Forelimb muscle (tissue), 1 donor: Measurements from ENCODE around the gene GLIS2. TPM values are rescaled to one million over a fixed set of nuclear protein-coding genes. Genes with fewer than 3 reads are reported as not detected.

Experiments
- DNase-seq: peaks from one replicate; pipeline ENCODE4 v3.0.0-alpha.2; 2013; ENCODE audit warnings: low read depth
- polyA plus RNA-seq: library from polyadenylated mRNA; unstranded; fragments of 120-200 nt; gene quantifications from one replicate; pipeline ENCODE4 v1.2.1, GENCODE V29; 2013; ENCODE audit not compliant: insufficient read length

GLIS2 gene
- polyA plus RNA-seq, 1 donor = 22.9 TPM

- DNase-seq = no peak
Observed at GRCh38 chr16:4369007-4369733, 53.3 kb downstream of the GLIS2 start.

DNA sequence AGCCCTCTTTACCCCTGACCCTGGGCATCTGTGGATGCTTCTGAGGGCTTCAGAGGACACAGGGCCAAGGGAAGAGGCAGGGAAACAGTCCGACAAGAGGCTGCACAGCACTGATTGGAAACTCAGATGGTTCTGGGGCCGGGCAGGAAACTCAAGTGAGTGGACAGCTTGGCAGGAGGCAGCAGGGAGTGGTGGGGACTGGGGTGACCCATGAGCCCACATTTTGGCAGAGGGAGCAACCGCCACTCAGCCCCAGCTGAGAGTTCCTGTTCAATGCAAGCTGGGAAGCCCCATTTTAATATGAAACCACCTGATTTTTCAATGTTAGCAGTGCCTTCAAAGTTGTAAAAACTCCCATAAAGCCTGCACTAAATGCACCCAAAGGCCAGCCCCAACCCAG lies 54.3 kb downstream of the GLIS2 start:
- no peak for DNase-seq

DNA sequence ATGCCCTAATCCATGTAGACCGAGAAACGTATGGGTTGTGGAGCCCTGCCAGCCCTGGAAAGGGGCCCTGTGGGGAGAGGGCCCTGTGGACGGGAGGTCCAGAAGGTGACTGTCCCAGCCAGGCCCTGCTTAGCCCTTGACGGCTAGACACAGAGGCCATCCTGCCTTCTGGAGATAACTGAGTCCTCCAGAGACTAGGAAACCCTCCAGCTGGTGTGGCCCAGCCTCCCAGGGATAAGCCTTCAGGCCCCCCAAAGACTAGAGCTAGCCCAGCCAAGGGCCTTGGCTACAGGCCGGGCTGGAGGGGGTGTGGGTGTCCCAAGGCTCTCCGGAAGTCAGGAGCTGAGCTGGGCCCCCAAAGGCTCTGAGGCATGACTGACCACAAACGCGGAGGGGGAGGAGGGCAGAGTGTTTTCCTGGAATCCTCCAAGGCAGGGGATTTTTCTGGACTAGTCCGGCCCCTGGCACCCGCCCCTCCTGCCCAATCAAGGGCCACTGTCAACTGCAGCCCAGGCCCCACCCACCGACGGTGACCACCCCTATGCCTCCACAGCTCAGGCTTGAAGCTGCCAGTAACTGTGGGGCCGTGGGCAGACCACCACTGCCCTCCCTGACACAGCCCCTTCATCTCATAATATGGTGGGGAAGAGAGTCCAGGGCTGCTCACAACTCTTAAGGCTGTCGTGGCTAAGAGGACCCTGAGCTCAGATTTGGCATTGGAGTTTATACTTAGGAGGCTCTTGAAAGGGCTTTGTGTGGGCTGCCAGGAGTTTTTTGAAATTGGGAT lies 54.9 kb downstream of the GLIS2 start:
- DNase-seq = no peak

- DNase-seq = peak; percentile 44
Observed at GRCh38 chr16:4371357-4372000, 55.6 kb downstream of the GLIS2 start, which contains the start of gene VASN. Gene VASN, plus strand, starts transcription at chr16:4371848. Its CDS starts 9,030 bp downstream, at chr16:4380878.

DNA sequence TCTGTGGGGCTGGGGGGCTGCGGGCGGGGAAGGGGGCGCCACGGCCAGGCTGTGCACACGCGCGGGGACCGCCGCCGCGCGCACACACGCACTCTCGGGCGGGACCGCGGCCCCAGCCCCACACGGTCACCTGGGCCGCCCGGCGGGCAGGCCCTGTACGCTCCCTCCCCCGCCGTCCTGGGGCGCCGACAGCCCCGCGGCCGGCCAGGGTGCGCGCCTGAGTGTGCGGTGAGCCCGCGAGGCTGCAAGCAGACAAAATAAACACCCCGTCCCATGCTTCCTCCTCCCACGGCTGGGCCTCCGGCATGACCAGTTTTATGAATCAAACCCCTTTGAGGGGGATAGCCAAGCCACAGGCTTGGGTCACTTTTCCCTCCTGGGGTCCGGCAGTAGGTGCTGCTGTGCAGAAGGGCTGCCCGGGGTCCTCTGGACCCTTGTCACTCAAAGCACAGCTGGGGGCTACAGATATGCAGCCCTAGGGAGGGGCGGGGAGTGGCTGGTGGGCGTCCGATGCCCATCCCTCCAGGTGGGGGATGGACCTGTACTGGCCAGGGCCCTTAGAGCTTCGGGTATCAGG lies 56.2 kb downstream of the GLIS2 start:
- no peak for DNase-seq

- DNase-seq = no peak
Observed at GRCh38 chr16:4372578-4373355, 56.9 kb downstream of the GLIS2 start.

- no peak for DNase-seq
Observed at GRCh38 chr16:4373356-4373908, 57.6 kb downstream of the GLIS2 start.

DNA sequence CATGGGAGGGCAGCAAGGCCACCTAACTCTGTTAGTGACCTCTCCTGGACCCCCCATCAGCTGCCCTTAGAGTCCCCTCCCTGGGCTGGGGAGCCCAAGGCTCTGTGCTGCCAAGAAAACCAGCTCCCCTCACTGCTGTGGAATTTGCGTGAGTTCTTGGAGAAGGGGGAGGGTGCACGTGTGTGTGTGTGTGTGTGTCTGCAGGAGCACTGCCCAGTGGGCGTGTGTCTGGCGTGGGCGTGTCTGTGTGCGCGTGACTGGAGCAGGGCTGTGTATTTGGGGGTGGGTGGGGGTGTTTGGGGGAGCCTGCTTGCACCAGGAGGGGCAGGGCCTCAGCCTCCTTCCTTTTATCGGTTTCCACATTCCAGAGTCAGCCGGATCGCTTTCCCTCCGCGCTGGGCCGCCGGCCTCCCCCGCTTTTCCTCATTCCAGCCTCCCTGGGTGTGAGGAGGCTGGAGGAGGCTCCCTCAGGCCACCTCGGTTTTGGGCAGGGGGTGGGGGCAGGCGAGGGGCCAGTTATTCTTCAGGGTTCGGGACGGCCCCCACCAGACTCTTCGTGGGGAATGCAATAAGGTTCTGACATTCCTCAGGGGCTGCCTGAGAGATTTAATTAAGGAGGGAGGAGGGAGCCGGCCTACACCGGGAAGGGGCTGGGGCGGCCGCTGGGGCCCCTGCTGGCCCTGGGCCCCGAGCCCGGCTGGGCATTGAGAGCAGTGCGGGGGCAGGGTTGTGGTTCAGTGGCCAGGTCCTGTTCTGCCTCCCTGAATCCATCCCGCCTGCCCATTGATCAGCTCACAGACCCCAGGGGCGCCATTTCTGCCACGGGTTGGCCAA lies 58.3 kb downstream of the GLIS2 start:
- peak; percentile 46 for DNase-seq

DNA sequence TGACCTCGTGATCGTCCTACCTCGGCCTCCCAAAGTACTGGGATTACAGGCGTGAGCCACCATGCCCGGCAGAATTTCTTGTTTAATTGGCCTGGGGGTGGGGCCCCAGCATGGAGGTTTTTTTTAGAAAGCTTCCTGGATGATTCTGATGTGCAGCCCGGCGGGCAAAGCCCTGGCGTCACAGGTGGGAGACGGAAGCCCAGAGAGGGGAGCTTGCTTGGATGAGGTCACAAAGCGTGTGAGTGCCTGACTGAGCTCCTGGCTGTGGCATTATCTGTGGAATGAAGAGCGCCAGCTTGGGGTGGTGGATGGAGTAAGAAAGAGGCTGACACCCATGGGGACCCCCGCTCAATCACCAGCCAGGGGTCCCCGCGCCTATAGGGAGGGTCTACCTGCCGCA lies 59.9 kb downstream of the GLIS2 start:
- no peak for DNase-seq

GRCh38 chr16:4376126-4376892 lies 60.4 kb downstream of the GLIS2 start:
- no peak for DNase-seq

GRCh38 chr16:4376893-4377572 lies 61.2 kb downstream of the GLIS2 start:
- DNase-seq = no peak

DNA sequence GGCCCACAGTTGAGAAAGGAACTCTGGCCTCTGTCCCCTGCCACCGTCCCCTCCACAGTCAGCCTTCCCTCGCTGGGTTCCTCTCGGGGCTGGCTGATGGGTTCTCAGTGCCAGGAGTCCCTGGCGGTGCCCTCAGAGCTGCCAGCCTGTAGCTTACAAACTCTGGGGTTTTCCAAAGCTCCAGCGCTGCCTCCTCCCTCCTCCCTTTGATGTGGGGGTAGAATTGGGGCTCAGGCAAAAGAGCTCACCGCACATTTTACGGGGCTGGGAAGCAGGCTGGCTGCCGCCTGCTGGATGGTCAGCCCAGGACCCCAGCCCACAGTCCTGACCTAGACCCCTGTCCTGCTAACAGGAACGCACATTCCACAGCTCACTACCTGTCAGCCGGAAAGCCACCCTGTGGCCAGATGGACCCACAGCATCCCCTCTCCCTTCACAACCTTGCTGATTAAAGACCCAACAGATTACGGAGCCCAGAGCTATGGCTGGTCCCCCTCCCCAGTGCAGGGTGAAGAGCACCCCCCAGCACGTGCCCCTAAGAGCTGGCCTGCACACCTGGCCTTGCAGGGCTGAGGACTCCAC lies 61.8 kb downstream of the GLIS2 start:
- DNase-seq = no peak

DNA sequence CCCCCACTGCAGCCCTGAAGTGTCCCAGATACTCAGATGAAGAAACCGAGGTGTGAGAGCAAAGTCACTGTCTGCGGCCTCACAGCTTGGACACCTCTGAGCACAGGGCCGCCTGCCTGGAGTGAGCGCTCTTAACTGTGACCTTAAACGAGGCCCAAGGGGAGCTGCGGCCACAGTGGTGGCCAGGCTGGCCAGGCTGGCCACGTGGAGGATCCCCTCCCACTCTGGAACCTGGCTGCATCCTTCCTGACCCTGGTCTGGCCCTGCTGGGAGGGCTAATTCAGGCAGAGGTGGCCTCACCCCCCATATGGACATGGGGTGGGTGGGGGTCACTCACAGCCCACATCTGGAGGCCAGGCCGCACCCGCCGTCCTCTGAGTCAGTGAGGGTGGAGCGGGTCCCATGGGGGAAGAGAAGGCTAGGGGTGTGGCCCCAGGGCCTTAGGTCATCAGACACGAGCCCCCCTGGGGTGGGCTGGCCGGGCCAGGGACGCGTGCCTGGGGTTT lies 62.3 kb downstream of the GLIS2 start:
- no peak for DNase-seq

DNA sequence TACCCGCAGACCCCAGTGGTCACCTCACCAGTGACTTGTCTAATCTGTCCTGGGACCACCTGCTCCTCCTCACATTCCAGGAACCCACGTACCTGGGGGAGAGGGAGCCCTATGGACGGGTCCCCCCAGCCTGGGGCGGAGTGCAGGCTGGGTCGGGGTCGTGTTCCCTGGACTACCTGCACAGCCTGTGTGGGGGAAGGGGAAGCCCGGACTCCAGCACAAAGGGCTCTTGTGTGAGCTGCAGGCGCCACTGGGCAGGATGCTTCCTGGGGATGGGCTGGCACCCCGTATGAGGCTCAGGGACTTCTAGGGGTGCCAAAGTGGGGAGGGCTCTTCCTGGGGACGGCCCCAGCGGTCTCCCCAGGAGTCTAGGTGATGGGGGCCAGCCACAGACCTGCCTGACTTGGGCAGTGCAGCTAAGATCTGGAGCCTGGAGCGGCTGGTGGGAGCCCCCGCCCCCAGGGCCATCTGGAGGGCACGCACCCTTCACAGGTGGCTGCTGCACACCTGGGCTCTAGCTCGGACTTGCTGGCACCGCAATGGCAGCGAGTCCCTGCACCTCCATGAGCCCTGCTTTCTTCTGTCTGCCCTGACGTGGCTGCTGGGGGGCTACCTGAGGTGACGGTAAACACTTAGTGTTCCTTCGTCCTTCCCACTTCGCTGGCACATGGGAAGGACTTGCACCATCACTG lies 63.3 kb downstream of the GLIS2 start:
- DNase-seq = no peak

- no peak for DNase-seq
Observed at GRCh38 chr16:4380119-4381063, 64.5 kb downstream of the GLIS2 start.
